NOMO-1 treated with dmso at 0.1 percent for 144 hours (cell line): ENCODE data around the gene SLCO3A1.
"Not testable (repeated sequence)": the region's sequence is repeated elsewhere in the genome, so short reads cannot be mapped to it uniquely, and the experiment has no call there.

Experiments used
- DNase-seq: peaks from one replicate; lab custom pipeline; 2025; ENCODE audit not compliant: unreplicated experiment; lab: John Stamatoyannopoulos, UW

SLCO3A1 gene

DNA sequence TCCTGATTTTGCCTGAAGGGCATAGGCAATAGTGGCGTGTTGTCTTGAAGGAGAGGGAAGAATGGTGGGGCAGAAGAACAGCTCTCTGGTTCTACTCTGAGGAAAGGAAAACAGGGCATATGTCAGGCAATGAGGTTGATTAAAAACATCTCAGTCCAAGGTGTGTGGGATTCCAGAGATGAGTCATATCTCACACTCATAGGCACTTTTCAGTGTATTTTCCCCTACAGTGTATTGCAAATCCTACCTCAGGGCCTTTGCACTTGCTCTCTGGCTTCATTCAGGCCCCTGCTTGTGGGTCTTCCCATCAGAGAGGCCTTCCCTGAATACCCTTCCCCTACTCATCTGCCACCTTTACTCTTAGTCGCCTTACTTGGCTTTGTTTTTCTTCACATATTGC, 107.8 kb downstream of the SLCO3A1 start:
- no peak for DNase-seq

DNA sequence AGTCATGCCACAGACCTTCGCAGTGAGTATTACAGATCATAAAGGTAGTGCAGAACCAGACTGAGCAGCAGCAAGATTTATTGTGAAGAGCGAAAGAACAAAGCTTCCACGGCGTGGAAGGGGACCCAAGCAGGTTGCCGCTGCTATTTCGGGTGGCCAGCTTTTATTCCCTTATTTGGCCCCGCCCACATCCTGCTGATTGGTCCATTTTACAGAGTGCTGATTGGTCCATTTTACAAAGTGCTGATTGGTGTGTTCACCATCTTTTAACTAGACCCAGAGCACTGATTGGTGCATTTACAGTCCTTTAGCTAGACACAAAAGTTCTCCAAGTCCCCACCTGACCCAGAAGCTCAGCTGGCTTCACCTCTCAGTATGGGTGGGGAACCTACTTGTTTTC, 110.2 kb downstream of the SLCO3A1 start:
- DNase-seq, result not testable (repeated sequence)

DNA sequence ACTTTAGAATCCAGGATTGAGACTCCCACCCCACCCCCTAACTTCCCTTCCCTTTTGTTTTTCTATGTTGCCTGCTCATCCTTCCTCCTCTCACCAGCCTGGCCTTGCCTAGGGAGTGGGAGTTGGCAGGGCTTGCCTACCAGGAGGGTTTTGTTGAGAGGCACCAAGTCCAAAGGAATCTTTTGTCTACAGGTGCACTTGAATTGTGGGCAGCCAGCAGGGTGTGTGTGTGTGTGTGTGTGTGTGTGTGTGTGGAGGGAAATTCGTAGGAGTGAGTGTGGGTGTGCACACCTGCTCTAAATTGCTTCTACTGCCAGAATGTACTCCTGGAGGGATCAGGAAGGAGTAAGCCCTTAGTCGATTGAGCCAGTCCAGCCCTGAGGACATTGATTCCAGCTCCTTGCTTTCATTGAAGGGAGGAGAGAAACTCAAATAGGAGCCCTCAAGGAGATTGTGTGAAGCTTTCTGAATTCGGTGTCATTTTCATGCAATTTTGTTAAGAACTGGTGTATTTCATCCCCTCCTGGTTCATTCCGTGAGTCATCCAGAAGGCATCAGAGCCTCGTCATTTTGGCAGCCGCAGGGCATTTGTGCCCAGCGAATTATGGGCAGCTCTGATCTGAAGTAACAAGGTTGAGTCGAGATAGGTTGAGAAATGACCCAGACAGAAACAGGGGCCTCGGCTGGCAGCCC, 112.1 kb downstream of the SLCO3A1 start:
- no peak for DNase-seq

DNA sequence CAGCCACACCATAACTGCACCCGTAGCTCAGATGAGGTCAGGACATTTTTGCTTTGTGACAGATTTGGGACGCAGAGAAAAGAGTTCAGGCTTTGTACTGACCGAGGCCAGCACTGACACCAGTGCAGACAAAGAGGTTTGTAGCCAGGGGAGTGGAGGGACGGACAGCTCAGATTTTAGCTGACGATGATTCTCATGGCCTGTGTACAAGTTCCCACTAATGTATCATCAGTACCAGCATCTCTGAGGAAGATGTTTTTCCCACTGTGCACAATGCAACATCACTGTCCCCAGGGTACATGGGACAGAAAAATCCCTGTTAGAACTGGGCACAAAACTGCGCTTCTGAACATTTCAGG, 112.7 kb downstream of the SLCO3A1 start:
- DNase-seq, result no peak

- no peak for DNase-seq
Observed at GRCh38 chr15:91967935-91968606, 114.6 kb downstream of the SLCO3A1 start.

GRCh38 chr15:91968610-91969009, 115.1 kb downstream of the SLCO3A1 start:
- no peak for DNase-seq

- no peak for DNase-seq
Observed at GRCh38 chr15:91970142-91970541, 116.6 kb downstream of the SLCO3A1 start.

- no peak for DNase-seq
Observed at GRCh38 chr15:91973481-91973880, 120.0 kb downstream of the SLCO3A1 start.

DNA sequence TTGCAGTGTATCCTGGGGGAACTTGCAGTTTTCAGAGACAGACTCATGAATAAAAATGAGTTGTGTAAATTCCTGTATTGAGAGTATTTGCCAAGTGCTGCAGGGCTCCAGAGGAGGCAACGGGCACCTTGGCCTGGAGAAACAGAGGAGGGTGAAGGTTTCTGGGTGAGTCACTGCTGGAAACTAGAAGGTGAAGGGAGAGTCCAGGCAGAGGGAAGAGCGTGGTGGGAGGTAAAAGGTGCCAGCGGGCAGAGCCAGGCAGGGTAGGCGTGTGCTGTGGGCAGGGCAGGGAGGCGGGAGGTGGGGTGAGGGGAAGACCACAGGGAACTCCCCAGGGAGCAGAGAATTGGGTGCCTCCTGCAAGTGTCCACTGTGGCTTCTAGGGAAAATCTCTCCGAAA, 120.8 kb downstream of the SLCO3A1 start:
- no peak for DNase-seq

- no peak for DNase-seq
Observed at GRCh38 chr15:91975241-91975978, 121.9 kb downstream of the SLCO3A1 start.

DNA sequence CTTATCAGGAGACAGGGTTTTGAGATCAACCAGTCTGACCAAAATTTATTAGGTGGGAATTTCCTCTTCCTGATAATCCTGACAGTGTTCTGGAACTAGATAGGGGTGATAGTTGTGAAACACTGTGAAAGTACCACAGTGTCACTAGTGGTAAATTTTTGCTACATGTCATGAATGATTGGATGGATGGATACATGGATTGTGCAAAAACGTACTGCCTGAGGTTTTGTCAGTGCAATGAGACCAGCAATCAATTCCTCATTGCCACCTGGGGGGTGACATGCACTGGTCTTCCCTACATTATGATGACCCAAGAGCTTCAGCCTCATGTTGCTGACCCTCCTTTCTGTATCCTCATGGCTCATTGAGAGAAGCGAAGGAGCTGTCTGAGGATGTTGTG, 123.5 kb downstream of the SLCO3A1 start:
- no peak for DNase-seq

DNA sequence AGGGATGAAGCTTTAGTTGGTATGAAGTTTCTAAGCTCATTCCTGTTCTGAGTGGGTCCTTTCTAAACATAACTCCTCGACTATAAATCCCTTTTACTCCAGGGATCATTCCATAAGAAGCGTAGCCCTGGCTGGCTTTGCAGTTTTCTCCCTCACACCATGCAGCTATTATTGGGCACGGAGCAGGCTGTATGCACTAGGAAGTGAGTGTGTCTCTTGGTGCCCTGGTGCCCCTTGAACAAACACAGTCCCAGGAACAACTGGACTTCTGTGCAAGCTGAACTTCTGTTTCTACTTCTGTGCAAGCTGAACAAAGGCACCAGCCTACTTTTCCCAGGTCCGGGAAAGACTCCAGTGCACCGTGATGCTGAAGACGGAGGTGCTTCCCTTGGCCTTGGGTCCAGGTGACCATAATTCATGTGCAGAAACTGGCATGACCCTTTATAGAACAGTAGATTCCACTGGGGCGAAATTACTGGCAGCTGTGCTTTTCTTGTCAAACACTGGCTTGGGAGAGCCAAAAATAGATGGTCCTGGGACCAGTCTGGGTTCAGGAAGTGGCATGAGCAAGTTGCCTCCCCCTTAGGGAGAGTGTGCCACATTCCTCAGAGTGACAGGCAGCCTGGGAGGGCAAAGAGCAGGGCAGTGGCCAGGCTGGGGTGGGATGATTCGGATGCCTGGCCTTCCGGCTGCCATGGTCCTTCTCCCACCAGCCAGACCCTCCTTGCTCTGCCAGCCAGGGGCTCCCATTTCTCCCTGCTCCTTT, 127.2 kb downstream of the SLCO3A1 start:
- no peak for DNase-seq

GRCh38 chr15:91981821-91982800, 128.6 kb downstream of the SLCO3A1 start:
- no peak for DNase-seq

DNA sequence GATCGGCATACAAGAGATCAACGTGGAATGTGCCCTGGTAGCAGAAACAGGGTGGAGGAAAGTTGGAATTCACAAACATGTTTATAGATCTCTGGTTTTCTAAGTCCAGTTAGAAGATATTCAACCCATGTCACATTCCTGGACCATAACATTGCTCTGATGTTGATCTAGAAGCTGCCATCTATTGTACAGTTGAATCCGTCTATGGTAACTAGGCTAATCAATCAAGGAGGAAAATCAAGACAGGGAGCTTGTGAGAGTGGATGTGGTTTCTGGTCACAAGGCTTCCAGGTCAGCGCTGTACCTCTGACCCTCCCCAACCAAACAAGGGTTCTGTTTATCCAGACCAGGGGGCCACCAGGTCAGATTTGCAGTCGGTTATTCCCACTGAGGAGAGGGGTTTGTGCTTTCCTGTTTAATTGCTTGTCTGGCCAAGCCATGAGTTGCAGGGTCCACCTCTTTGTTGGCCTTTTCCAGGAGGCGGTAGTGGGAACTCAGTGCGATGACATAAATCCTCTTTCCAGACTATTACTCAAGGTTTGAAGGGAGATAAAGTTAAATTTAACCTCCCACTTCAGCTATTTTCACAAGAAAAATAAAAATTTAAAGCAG, 130.3 kb downstream of the SLCO3A1 start:
- DNase-seq, result no peak

DNA sequence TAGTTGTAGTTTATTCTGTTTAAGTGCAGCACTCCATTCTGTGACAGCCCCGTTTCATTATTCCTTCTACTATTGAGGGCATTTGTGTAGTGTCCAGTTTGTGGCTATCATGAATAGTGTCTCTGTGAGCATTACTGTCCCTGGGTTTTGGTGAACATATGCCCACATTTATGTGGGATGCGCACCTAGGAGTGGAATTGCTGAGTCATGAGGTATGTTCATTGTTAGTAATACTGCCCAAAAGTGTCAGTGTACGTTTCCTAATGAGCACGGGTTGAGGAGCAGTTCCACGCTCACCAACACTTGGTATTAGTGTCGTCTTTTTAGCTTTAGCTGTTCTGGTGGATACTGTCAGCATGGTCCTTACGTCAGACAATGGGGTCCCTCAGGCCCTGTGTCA, 131.8 kb downstream of the SLCO3A1 start:
- DNase-seq, result no peak

DNA sequence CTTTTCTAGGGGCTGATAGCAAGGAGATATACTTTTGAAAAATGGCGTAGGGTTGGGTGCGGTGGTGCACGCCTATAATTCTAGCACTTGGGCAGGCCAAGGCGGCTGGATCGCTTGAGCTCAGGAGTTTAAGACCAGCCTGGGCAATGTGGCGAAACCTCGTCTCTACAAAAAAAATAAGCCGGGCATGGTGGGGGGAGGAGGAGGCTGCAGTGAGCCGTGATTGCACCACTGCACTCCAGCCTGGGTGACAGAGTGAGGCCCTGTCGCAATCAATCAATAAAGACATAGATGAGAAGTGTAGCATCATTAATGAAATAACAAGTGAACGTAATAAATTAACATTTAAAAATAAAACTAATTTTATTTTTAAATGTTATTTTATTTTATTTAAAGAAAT, 134.6 kb downstream of the SLCO3A1 start:
- DNase-seq, result peak; percentile 46

GRCh38 chr15:91988655-91989054, 135.1 kb downstream of the SLCO3A1 start:
- no peak for DNase-seq

- no peak for DNase-seq
Observed at GRCh38 chr15:91989821-91990220, 136.3 kb downstream of the SLCO3A1 start.

- no peak for DNase-seq
Observed at GRCh38 chr15:91992945-91993344, 139.4 kb downstream of the SLCO3A1 start.

DNA sequence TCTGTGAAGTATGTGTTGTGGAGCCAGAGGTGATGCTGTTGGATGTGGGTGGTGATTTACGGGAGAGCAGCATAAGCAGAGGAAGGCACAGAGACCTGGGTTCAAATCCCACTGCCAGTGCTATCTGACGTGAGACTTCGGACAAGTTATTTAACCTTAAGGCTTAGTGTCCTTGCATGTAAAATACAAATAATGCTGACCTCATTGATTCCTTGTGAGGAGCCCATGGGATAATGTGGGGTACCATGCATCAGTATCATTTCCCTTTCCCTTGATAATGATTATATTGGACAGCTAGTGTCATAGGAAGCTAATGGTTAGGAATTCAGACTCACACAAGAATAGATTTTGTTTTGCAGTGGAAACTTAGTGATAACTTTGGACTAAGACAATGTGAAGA, 141.6 kb downstream of the SLCO3A1 start:
- DNase-seq, result no peak
